HCT116 (cell line): ENCODE measurements around the gene SPRYD4.

Experiments used
- ATF3 ChIP-seq: IDR thresholded peaks from 2 replicates; pipeline ENCODE4 v1.6.1; 2012
- CBX3 ChIP-seq: IDR thresholded peaks from 2 replicates; pipeline ENCODE4 v1.6.1; 2012; ENCODE audit warnings: low read depth
- CTCF ChIP-seq, 3 experiments: fragments of 200-600 bp in 1 of 3; sonication (generic) in 1 of 3; IDR thresholded peaks in 2 of 3; conservative IDR thresholded peaks in 1 of 3; 2 replicates each; pipeline ENCODE4 v1.5.1; 2012 to 2017; ENCODE audit warnings: low read depth in 2 of 3, low read length in 2 of 3, antibody characterized with exemption in 1 of 3, borderline replicate concordance in 1 of 3, control low read depth in 1 of 3, mild to moderate bottlenecking in 1 of 3, mixed read lengths in 1 of 3, mixed run types in 1 of 3, moderate library complexity in 1 of 3; ENCODE audit not compliant: insufficient read depth in 1 of 3
- EZH2 ChIP-seq: fragments of 200-600 bp; sonication (generic); IDR thresholded peaks from 2 replicates; pipeline ENCODE4 v1.6.1; 2017; ENCODE audit warnings: antibody characterized with exemption, mixed run types
- POLR2A ChIP-seq: IDR thresholded peaks from 2 replicates; pipeline ENCODE4 v1.7.0; 2011; ENCODE audit warnings: borderline replicate concordance; ENCODE audit not compliant: insufficient read depth, insufficient read length; ENCODE audit errors: extremely low read depth
- POLR2AphosphoS5 ChIP-seq: IDR thresholded peaks from 2 replicates; pipeline ENCODE4 v1.6.1; 2011; ENCODE audit warnings: mild to moderate bottlenecking, low read depth, low read length, moderate library complexity

- TF ChIP-seq POLR2AphosphoS5 (no peak), POLR2A (no peak), CBX3 (no peak), CTCF (IDR thresholded peaks at IDR 0.05 in 2 of 3, conservative IDR thresholded peaks at IDR 0.05 in 1 of 3; ENCODE audit: borderline replicate concordance in 1 of 3, insufficient read depth in 1 of 3, low read depth in 2 of 3, low read length in 2 of 3) (no peak), EZH2 (no peak), ATF3 (no peak)
Observed at GRCh38 chr12:56479625-56480024, 11.2 kb downstream of the SPRYD4 start.
